ENCODE data around the gene ARL4C. TPM values are rescaled to one million over a fixed set of nuclear protein-coding genes. Genes with fewer than 3 reads are reported as not detected.

The ARL4C gene
- total RNA-seq, 1 experiment from 2014 or later, result 51.3 TPM

DNA sequence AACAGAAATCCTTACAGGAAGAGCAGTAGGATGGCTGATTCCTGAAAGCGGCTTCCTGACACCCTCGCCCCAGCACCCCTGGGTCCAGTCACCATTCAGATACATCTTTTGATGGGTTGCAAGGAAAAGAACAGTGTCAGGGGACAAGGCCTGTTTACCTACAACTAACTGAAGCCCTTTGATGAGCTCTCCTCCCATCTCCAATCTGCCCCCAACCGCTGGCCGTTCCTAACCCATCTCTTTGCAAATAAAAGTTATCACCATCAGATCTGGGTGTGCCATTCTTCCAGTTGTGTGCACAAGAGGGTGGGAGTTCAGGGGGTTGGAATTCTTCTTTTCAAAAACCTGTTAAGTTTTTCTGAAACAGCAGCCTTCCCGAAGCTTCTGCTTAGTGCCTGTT, 48.9 kb downstream of the ARL4C start:
- Histone ChIP-seq H3K27me3 (ENCODE audit: insufficient read depth, low read depth) (no peaks in the 10 kb centered on the region), H3K27ac (no peak overlapping the region), H3K4me3 (no peak overlapping the region), H3F3A (ENCODE audit: insufficient read depth, low read depth) (peaks cover 14% of the 10 kb centered on the region), H3K4me1 (replicated peaks; ENCODE audit: insufficient read depth) (peaks cover 22% of the 10 kb centered on the region), H4K20me1 (ENCODE audit: insufficient read depth) (no peaks in the 10 kb centered on the region), H3K4me2 (no peak overlapping the region), H3K9me2 (ENCODE audit: insufficient read depth) (no peaks in the 10 kb centered on the region), H2AFZ (no peak overlapping the region), H3K79me2 (ENCODE audit: low read depth) (no peaks in the 10 kb centered on the region), H3K36me3 (ENCODE audit: low read depth) (no peaks in the 10 kb centered on the region), H3K9me3 (ENCODE audit: insufficient read depth, low read depth) (no peaks in the 10 kb centered on the region)
- intact Hi-C loops (cut with micrococcal nuclease; ENCODE audit: unreplicated experiment), result no loop called here
- no TSS peak for BruUV-seq (replicated peaks)
- ChIA-PET POLR2A (ENCODE audit: unreplicated experiment) (no interaction called here), CTCF (interaction anchor here (0.6 kb wide), 2 partner anchors 68 to 96 kb away, joined by 4 to 6 read pairs; no protein-coding TSS in a partner anchor)
- DNase-seq, result no peak
- TF ChIP-seq EZH2 (IDR thresholded peaks at IDR 0.05; ENCODE audit: low read depth), result no peak
- TF ChIP-seq, protein P1, sequence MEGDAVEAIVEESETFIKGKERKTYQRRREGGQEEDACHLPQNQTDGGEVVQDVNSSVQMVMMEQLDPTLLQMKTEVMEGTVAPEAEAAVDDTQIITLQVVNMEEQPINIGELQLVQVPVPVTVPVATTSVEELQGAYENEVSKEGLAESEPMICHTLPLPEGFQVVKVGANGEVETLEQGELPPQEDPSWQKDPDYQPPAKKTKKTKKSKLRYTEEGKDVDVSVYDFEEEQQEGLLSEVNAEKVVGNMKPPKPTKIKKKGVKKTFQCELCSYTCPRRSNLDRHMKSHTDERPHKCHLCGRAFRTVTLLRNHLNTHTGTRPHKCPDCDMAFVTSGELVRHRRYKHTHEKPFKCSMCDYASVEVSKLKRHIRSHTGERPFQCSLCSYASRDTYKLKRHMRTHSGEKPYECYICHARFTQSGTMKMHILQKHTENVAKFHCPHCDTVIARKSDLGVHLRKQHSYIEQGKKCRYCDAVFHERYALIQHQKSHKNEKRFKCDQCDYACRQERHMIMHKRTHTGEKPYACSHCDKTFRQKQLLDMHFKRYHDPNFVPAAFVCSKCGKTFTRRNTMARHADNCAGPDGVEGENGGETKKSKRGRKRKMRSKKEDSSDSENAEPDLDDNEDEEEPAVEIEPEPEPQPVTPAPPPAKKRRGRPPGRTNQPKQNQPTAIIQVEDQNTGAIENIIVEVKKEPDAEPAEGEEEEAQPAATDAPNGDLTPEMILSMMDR (conservative IDR thresholded peaks at IDR 0.05), result no peak

DNA sequence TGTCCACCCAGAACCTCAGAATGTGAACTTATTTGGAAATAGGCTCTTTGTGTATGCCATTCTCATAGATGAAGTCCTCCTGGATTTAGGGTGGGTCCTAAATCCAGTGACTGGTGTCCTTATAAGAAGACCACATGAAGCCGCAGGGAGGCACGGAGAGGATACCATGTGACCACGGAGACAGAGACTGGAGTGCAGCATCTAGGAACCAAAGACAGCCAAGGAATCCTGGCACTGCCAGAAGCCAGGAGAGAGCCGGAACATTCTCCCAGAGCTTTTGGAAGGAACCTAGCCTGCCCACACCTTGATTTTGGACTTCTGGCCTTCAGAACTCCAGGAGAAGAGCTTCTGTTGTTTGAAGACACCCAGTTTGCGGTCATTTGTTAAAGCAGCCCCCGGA, 49.7 kb downstream of the ARL4C start:
- POLR2A ChIA-PET (ENCODE audit: unreplicated experiment), result no interaction called here
- CTCF ChIA-PET, result no interaction called here
- no peak overlapping the region for H3K4me3 ChIP-seq
- TF ChIP-seq EZH2 (IDR thresholded peaks at IDR 0.05; ENCODE audit: low read depth), result no peak
- H3F3A ChIP-seq (ENCODE audit: insufficient read depth, low read depth), result peaks cover 8% of the 10 kb centered on the region; the same call in 1 of the 2 replicates
- H3K4me1 ChIP-seq (replicated peaks; ENCODE audit: insufficient read depth), result peaks cover 14% of the 10 kb centered on the region
- no peaks in the 10 kb centered on the region for H3K36me3 ChIP-seq (ENCODE audit: low read depth)
- H3K79me2 ChIP-seq (ENCODE audit: low read depth), result no peaks in the 10 kb centered on the region
- DNase-seq, result no peak
- no peak overlapping the region for H2AFZ ChIP-seq
- no peak overlapping the region for H3K27ac ChIP-seq
- no peak overlapping the region for H3K4me2 ChIP-seq
- BruUV-seq (replicated peaks), result no TSS peak
- H3K9me2 ChIP-seq (ENCODE audit: insufficient read depth), result no peaks in the 10 kb centered on the region
- H4K20me1 ChIP-seq (ENCODE audit: insufficient read depth), result no peaks in the 10 kb centered on the region
- no peaks in the 10 kb centered on the region for H3K27me3 ChIP-seq (ENCODE audit: insufficient read depth, low read depth)
- intact Hi-C loops (cut with micrococcal nuclease; ENCODE audit: unreplicated experiment), result no loop called here
- no peaks in the 10 kb centered on the region for H3K9me3 ChIP-seq (ENCODE audit: insufficient read depth, low read depth)

DNA sequence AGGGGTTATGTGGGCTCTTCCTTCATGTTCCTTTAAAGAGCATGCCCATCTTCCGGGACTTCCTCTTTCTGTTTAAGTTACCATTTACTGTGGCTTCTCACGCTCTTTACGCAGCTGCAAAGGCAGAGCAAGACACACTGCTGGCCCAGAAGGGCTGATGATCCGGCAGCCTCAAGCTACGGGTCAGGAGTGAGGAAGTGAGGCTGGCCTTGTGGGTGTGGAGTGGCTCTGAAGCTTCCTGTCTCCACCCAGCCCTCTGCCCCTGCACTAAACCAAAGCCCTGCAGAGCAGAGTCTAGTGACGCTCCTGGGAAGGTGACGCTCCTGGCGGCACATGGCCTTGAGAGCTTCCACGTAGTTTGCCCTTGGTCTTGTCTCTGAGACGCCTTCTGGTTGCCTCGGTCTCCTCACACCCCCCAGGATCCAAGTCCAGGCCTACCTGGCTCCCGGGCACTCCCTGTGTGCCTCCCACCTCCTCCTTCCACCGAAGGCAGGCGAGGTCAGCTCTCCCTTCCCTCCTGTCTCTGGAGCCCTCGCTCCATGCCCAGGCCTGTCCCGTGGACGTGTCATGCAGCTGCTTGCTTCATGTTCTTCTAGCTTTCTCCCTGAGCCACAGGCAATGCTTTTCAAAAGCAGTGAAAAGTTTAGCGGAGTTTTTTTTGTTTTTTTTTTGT, 50.3 kb downstream of the ARL4C start:
- no peak overlapping the region for H3K27ac ChIP-seq
- no peaks in the 10 kb centered on the region for H4K20me1 ChIP-seq (ENCODE audit: insufficient read depth)
- no peak overlapping the region for H3K4me2 ChIP-seq
- TF ChIP-seq, protein P1 (conservative IDR thresholded peaks at IDR 0.05), result no peak
- no peak for TF ChIP-seq EZH2 (IDR thresholded peaks at IDR 0.05; ENCODE audit: low read depth)
- H3K4me3 ChIP-seq, result no peak overlapping the region
- no TSS peak for BruUV-seq (replicated peaks)
- no peak overlapping the region for H2AFZ ChIP-seq
- no peaks in the 10 kb centered on the region for H3K9me3 ChIP-seq (ENCODE audit: insufficient read depth, low read depth)
- DNase-seq, result peak in 1 of 2 experiments; percentile 34
- peaks cover 7% of the 10 kb centered on the region for H3K4me1 ChIP-seq (replicated peaks; ENCODE audit: insufficient read depth)
- intact Hi-C loops (cut with micrococcal nuclease; ENCODE audit: unreplicated experiment), result no loop called here
- POLR2A ChIA-PET (ENCODE audit: unreplicated experiment), result no interaction called here
- no peaks in the 10 kb centered on the region for H3K36me3 ChIP-seq (ENCODE audit: low read depth)
- H3F3A ChIP-seq (ENCODE audit: insufficient read depth, low read depth), result peaks cover 2% of the 10 kb centered on the region; the same call in 1 of the 2 replicates
- H3K27me3 ChIP-seq (ENCODE audit: insufficient read depth, low read depth), result no peaks in the 10 kb centered on the region
- H3K79me2 ChIP-seq (ENCODE audit: low read depth), result no peaks in the 10 kb centered on the region
- CTCF ChIA-PET, result interaction anchor here (0.6 kb wide), 1 partner anchor 284 kb away, joined by 9 read pairs; no protein-coding TSS in a partner anchor
- H3K9me2 ChIP-seq (ENCODE audit: insufficient read depth), result no peaks in the 10 kb centered on the region
